Stimulated activated naive B cell treated with anti-CD40 and anti-IgM and Interleukin-4, amounts not matched to agents 10 μg/mL and 1 μg/mL and 100 μg/mL, for 72 hours (primary cell): ENCODE results near the gene COL1A2.

Experiments
- ATAC-seq, 2 donors: fragments of 150-1000 bp; cut with Tn5 transposase; replicated peaks; 2 replicates each; pipeline ENCODE4 v1.10.0; 2021; ENCODE audit warnings: moderate library complexity in 1 of 2
- DNase-seq: peaks from one replicate; pipeline ENCODE4 v3.0.0; 2021
- H3K27ac Mint-ChIP-seq: one replicate; pipeline ENCODE4 v1.8.0; 2022; ENCODE audit warnings: mild to moderate bottlenecking, mixed read lengths
- H3K27me3 Mint-ChIP-seq, 2 donors: one replicate each; pipeline ENCODE4 v1.8.0; 2022; ENCODE audit warnings: mixed read lengths in 2 of 2
- H3K36me3 Mint-ChIP-seq, 2 donors: one replicate each; pipeline ENCODE4 v1.8.0; 2022; ENCODE audit warnings: mixed read lengths in 2 of 2, mild to moderate bottlenecking in 1 of 2
- H3K4me1 Mint-ChIP-seq, 2 donors: one replicate each; pipeline ENCODE4 v1.8.0; 2022; ENCODE audit warnings: mixed read lengths in 2 of 2, mild to moderate bottlenecking in 1 of 2
- H3K4me3 Mint-ChIP-seq, 2 donors: one replicate each; pipeline ENCODE4 v1.8.0; 2022; ENCODE audit warnings: mild to moderate bottlenecking in 2 of 2, mixed read lengths in 2 of 2, moderate library complexity in 1 of 2
- H3K9me3 Mint-ChIP-seq, 2 donors: one replicate each; pipeline ENCODE4 v1.8.0; 2022; ENCODE audit warnings: mixed read lengths in 2 of 2, mild to moderate bottlenecking in 1 of 2

The COL1A2 gene

DNA sequence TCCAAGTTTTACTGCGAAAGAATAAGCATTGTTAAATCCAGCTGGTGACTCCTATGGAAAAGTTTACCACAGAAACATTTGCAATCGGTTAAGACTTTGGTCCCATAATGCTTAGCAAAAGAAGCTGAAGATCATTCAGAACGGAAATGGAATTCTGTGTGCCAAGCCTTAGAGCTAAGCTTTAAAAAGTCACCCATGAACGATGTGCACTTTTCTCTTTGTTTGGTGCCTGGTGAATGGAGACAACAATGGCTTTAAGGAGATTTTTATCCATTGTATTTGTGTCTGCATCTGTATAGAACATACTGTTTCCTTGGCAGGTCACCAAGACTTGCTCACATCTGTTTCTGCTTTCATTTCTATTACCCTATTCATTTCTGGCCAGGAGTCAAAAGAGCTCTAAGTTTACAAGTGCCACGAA lies 26.3 kb upstream of the COL1A2 start:
- Mint-ChIP-seq H3K27me3 (no peaks in the 10 kb centered on the region), H3K27ac (no peak overlapping the region), H3K4me3 (no peak overlapping the region), H3K36me3 (no peaks in the 10 kb centered on the region), H3K4me1 (no peaks in the 10 kb centered on the region), H3K9me3 (no peaks in the 10 kb centered on the region)
- ATAC-seq (no peak), DNase-seq (no peak)

GRCh38 chr7:94374231-94374630 lies 20.5 kb upstream of the COL1A2 start:
- no peaks in the 10 kb centered on the region for H3K4me1 Mint-ChIP-seq
- no peak overlapping the region for H3K4me3 Mint-ChIP-seq
- no peaks in the 10 kb centered on the region for H3K9me3 Mint-ChIP-seq
- H3K27me3 Mint-ChIP-seq: peaks cover 0 to 7% of the 10 kb centered on the region in 2 donors
- no peak overlapping the region for H3K27ac Mint-ChIP-seq
- H3K36me3 Mint-ChIP-seq: no peaks in the 10 kb centered on the region
- ATAC-seq (no peak), DNase-seq (no peak)

DNA sequence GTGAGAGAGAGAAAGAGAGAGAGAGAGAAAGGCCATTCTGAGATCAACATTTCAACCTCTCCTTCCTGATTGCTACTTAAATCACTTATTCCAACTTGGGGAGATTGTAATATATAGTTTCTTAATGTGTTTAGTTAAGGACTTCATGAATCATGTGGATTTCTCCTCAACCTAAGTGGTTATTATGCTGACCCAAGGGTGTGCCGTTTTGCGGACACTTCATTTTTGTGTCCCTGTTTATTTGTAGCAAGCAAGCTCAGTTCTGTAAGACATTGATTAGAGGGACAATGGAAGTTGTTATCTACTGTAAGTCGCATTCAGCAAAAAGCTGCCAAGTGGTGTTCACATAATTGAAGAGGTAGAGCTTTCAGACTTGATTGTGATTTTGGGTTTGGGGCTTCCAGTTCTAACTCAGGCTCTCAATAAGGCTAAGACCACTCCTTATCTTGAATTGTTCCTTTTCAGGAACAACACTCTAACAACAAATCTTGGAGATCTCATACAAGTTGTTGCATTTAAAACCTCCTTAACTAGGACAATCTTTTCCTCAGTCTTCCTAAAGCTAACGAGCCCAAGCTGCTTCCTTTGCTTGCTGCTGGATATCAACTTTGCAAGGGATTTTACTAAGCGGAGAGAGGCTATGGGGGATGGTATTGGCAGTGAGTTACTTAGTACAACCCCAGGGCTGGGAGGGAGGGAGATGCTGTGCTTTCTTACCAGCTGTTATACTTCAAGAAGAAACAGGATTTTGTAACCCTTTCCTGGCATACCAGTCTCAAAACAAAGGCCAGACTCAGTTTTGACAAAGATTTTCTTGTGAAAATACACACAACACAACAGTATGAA lies 19.8 kb upstream of the COL1A2 start:
- H3K9me3 Mint-ChIP-seq: no peaks in the 10 kb centered on the region
- H3K4me3 Mint-ChIP-seq: no peak overlapping the region
- ATAC-seq (no peak), DNase-seq (no peak)
- no peak overlapping the region for H3K27ac Mint-ChIP-seq
- peaks cover 0 to 7% of the 10 kb centered on the region in 2 donors for H3K27me3 Mint-ChIP-seq
- no peaks in the 10 kb centered on the region for H3K4me1 Mint-ChIP-seq
- H3K36me3 Mint-ChIP-seq: no peaks in the 10 kb centered on the region

- H3K27me3 Mint-ChIP-seq: peaks cover 0 to 7% of the 10 kb centered on the region in 2 donors
- no peak for ATAC-seq
Measured at GRCh38 chr7:94375691-94376090, 19.0 kb upstream of the COL1A2 start.

DNA sequence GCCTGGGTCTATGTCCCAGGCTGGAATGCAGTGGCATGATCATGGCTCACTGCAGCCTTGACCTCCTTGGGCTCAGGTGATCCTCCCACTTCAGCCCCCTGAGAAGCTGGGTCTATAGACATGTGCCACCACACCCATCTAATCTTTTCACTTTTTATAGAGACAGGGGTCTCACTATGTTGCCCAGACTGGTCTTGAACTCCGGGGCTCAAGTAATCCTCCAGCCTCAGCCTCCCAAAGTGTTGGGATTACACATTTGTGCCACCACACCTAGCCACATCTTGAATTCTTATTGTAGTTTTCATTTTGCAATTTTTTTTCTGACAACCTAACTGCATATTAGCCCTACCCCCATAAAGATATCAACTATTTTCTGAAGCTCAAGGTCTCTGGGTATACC lies 18.4 kb upstream of the COL1A2 start:
- Mint-ChIP-seq H3K4me1 (no peaks in the 10 kb centered on the region), H3K27me3 (peaks cover 0 to 7% of the 10 kb centered on the region in 2 donors), H3K4me3 (no peak overlapping the region), H3K9me3 (no peaks in the 10 kb centered on the region), H3K36me3 (no peaks in the 10 kb centered on the region), H3K27ac (no peak overlapping the region)
- DNase-seq: no peak
- no peak for ATAC-seq

More at GRCh38 chr7:94375691-94376090, 19.0 kb upstream of the COL1A2 start:
- Mint-ChIP-seq H3K36me3 (no peaks in the 10 kb centered on the region), H3K9me3 (no peaks in the 10 kb centered on the region), H3K4me3 (no peak overlapping the region), H3K4me1 (no peaks in the 10 kb centered on the region), H3K27ac (no peak overlapping the region)
- no peak for DNase-seq

DNA sequence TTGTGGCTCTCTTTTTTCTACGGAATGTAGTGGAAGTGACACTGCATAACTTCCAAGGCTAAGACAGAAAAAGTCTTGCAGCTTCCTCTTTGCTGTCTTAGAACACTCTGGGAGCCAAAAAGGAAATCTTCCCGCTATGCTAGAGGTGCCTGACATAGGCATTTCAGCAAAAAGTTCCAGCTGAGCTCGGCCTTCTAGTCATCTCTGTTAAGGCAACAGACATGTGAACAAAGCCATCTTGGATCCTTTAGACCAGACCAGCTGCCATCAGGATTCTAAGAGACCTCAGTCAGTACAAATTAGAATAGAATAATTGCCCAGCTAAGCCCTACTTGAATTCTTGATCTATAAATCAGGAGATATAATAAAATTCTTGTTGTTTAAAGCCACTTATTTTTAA lies 16.3 kb upstream of the COL1A2 start:
- H3K27ac Mint-ChIP-seq: no peak overlapping the region
- no peaks in the 10 kb centered on the region for H3K4me1 Mint-ChIP-seq
- no peak overlapping the region for H3K4me3 Mint-ChIP-seq
- H3K27me3 Mint-ChIP-seq: peaks cover 0 to 7% of the 10 kb centered on the region in 2 donors
- no peaks in the 10 kb centered on the region for H3K36me3 Mint-ChIP-seq
- no peaks in the 10 kb centered on the region for H3K9me3 Mint-ChIP-seq
- DNase-seq: no peak
- ATAC-seq: no peak

GRCh38 chr7:94380264-94380663 lies 14.4 kb upstream of the COL1A2 start:
- no peaks in the 10 kb centered on the region for H3K36me3 Mint-ChIP-seq
- no peak for ATAC-seq
- H3K4me1 Mint-ChIP-seq: no peaks in the 10 kb centered on the region
- no peak for DNase-seq
- H3K4me3 Mint-ChIP-seq: no peak overlapping the region
- no peaks in the 10 kb centered on the region for H3K9me3 Mint-ChIP-seq
- H3K27ac Mint-ChIP-seq: no peak overlapping the region
- peaks cover 0 to 7% of the 10 kb centered on the region in 2 donors for H3K27me3 Mint-ChIP-seq

- Mint-ChIP-seq H3K36me3 (no peaks in the 10 kb centered on the region), H3K27ac (no peak overlapping the region), H3K4me1 (no peaks in the 10 kb centered on the region), H3K9me3 (no peaks in the 10 kb centered on the region), H3K4me3 (no peak overlapping the region), H3K27me3 (peaks cover 0 to 7% of the 10 kb centered on the region in 2 donors)
- DNase-seq (no peak), ATAC-seq (no peak)
Measured at GRCh38 chr7:94382132-94382531, 12.6 kb upstream of the COL1A2 start.

GRCh38 chr7:94382746-94383145 lies 11.9 kb upstream of the COL1A2 start:
- DNase-seq: no peak
- no peaks in the 10 kb centered on the region for H3K4me1 Mint-ChIP-seq
- no peak overlapping the region for H3K4me3 Mint-ChIP-seq
- H3K27ac Mint-ChIP-seq: no peak overlapping the region
- no peak for ATAC-seq
- peaks cover 0 to under 1% of the 10 kb centered on the region in 2 donors for H3K27me3 Mint-ChIP-seq
- H3K9me3 Mint-ChIP-seq: no peaks in the 10 kb centered on the region
- no peaks in the 10 kb centered on the region for H3K36me3 Mint-ChIP-seq

DNA sequence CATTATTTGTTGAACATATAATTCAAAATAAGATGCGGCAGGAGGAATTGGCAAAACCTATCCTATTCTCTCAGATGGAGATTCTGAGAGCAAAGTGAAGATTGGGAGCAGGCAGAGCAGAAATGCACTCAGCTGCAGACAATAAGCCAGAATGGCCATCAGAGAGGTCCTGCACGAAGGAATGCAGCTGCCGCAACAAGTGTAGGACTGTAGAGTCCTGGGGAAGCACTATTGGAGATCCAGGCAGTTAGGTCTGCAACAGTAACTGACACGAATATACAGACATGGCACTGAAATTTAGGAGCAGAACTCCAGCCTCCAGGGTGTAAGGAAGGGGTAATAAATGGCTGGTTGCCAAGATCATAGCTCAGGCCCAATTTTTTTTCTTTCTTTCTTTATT lies 10.4 kb upstream of the COL1A2 start:
- Mint-ChIP-seq H3K27me3 (no peaks in the 10 kb centered on the region), H3K4me1 (no peaks in the 10 kb centered on the region), H3K4me3 (no peak overlapping the region), H3K27ac (no peak overlapping the region), H3K9me3 (no peaks in the 10 kb centered on the region), H3K36me3 (no peaks in the 10 kb centered on the region)
- no peak for ATAC-seq
- no peak for DNase-seq

DNA sequence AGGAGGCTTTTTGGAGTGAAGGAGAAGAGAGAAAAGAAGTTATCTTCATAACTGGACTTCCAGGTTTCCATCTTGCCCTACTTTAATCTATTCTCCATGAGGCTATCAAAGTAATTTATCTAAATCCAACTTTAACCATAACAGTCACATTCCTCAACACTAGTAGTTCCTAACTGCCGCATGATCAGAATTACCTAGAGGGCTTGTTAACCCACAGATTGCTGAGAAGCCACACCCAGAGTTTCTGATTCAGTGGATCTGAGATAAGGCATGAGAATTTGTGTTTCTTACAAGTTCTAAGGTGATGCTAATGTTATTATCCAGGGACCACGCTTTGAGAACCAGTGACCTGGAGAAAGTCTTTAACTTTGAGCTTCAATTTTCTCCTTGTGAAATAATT lies 8.3 kb upstream of the COL1A2 start:
- Mint-ChIP-seq H3K27ac (no peak overlapping the region), H3K36me3 (no peaks in the 10 kb centered on the region), H3K27me3 (peaks cover 0 to 10% of the 10 kb centered on the region in 2 donors), H3K9me3 (no peaks in the 10 kb centered on the region), H3K4me1 (no peaks in the 10 kb centered on the region), H3K4me3 (no peak overlapping the region)
- ATAC-seq (no peak), DNase-seq (no peak)

- H3K4me3 Mint-ChIP-seq: no peak overlapping the region
- peaks cover 0 to 14% of the 10 kb centered on the region in 2 donors for H3K27me3 Mint-ChIP-seq
- no peaks in the 10 kb centered on the region for H3K9me3 Mint-ChIP-seq
- no peak for DNase-seq
- no peak for ATAC-seq
- peaks cover 2 to 10% of the 10 kb centered on the region in 2 donors for H3K4me1 Mint-ChIP-seq
- no peak overlapping the region for H3K27ac Mint-ChIP-seq
- no peaks in the 10 kb centered on the region for H3K36me3 Mint-ChIP-seq
Measured at GRCh38 chr7:94388540-94388939, 6.2 kb upstream of the COL1A2 start.

- peaks cover 3 to 15% of the 10 kb centered on the region in 2 donors for H3K4me1 Mint-ChIP-seq
- H3K9me3 Mint-ChIP-seq: no peaks in the 10 kb centered on the region
- peaks cover 0 to 19% of the 10 kb centered on the region in 2 donors for H3K27me3 Mint-ChIP-seq
- no peak overlapping the region for H3K4me3 Mint-ChIP-seq
- ATAC-seq (no peak), DNase-seq (no peak)
- no peak overlapping the region for H3K27ac Mint-ChIP-seq
- no peaks in the 10 kb centered on the region for H3K36me3 Mint-ChIP-seq
Measured at GRCh38 chr7:94389381-94389780, 5.3 kb upstream of the COL1A2 start.

- Mint-ChIP-seq H3K27ac (no peak overlapping the region), H3K27me3 (peaks cover 5 to 32% of the 10 kb centered on the region in 2 donors), H3K9me3 (no peaks in the 10 kb centered on the region), H3K4me1 (peaks cover 7 to 24% of the 10 kb centered on the region in 2 donors), H3K36me3 (no peaks in the 10 kb centered on the region), H3K4me3 (peak overlapping the region in 1 of 2 donors; percentile 50)
- DNase-seq: no peak
- ATAC-seq: no peak
Measured at GRCh38 chr7:94391726-94392392, 2.8 kb upstream of the COL1A2 start.

- Mint-ChIP-seq H3K27ac (no peak overlapping the region), H3K36me3 (no peaks in the 10 kb centered on the region), H3K27me3 (peaks cover 5 to 32% of the 10 kb centered on the region in 2 donors), H3K4me3 (peak overlapping the region in 1 of 2 donors; percentile 50), H3K4me1 (peaks cover 7 to 24% of the 10 kb centered on the region in 2 donors), H3K9me3 (no peaks in the 10 kb centered on the region)
- DNase-seq (no peak), ATAC-seq (no peak)
Measured at GRCh38 chr7:94392393-94392786, 2.3 kb upstream of the COL1A2 start.
